ENCODE data around the gene SCUBE1. TPM values are rescaled to one million over a fixed set of nuclear protein-coding genes. Genes with fewer than 3 reads are reported as not detected.

SCUBE1 gene
- total RNA-seq, 1 experiment from 2014 or later = 3.9 TPM

GRCh38 chr22:43289976-43290721, 53.0 kb downstream of the SCUBE1 start:
- ChIA-PET CTCF (no interaction called here), RAD21 (ENCODE audit: low non-redundant PET in 1 of 2, low total read pairs in 2 of 2, uncharacterized antibody in 2 of 2, unreplicated experiment in 2 of 2) (no interaction called here), POLR2A (no interaction called here)
- BruUV-seq (replicated peaks) = no TSS peak
- peaks cover 0 to 14% of the 10 kb centered on the region in 2 experiments; a peak in 2 of 4 replicates for H3K4me1 ChIP-seq (ENCODE audit: control insufficient read depth in 1 of 2, insufficient read depth in 2 of 2, low read length in 2 of 2)
- H3K9me2 ChIP-seq (ENCODE audit: insufficient read depth) = no peaks in the 10 kb centered on the region
- ATAC-seq (no peak), DNase-seq (ENCODE audit: low read depth, low spot score) (no peak)
- H3K36me3 ChIP-seq (ENCODE audit: control insufficient read depth in 1 of 2, insufficient read depth in 2 of 2, low read length in 2 of 2) = no peaks in the 10 kb centered on the region
- no peaks in the 10 kb centered on the region for H3K79me2 ChIP-seq (ENCODE audit: insufficient read depth, low read length)
- H3K27me3 ChIP-seq (ENCODE audit: insufficient read depth, low read length) = no peaks in the 10 kb centered on the region
- H4K20me1 ChIP-seq (ENCODE audit: insufficient read depth) = no peaks in the 10 kb centered on the region
- TF ChIP-seq ZNF274 (IDR thresholded peaks at IDR 0.05; ENCODE audit: low read depth, low read length) = no peak
- TF ChIP-seq, protein P1, sequence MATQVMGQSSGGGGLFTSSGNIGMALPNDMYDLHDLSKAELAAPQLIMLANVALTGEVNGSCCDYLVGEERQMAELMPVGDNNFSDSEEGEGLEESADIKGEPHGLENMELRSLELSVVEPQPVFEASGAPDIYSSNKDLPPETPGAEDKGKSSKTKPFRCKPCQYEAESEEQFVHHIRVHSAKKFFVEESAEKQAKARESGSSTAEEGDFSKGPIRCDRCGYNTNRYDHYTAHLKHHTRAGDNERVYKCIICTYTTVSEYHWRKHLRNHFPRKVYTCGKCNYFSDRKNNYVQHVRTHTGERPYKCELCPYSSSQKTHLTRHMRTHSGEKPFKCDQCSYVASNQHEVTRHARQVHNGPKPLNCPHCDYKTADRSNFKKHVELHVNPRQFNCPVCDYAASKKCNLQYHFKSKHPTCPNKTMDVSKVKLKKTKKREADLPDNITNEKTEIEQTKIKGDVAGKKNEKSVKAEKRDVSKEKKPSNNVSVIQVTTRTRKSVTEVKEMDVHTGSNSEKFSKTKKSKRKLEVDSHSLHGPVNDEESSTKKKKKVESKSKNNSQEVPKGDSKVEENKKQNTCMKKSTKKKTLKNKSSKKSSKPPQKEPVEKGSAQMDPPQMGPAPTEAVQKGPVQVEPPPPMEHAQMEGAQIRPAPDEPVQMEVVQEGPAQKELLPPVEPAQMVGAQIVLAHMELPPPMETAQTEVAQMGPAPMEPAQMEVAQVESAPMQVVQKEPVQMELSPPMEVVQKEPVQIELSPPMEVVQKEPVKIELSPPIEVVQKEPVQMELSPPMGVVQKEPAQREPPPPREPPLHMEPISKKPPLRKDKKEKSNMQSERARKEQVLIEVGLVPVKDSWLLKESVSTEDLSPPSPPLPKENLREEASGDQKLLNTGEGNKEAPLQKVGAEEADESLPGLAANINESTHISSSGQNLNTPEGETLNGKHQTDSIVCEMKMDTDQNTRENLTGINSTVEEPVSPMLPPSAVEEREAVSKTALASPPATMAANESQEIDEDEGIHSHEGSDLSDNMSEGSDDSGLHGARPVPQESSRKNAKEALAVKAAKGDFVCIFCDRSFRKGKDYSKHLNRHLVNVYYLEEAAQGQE (IDR thresholded peaks at IDR 0.05; ENCODE audit: low read depth) = no peak
- H3K27ac ChIP-seq (ENCODE audit: low read depth, low read length) = no peak overlapping the region
- H3K4me2 ChIP-seq (ENCODE audit: low read length) = no peak overlapping the region
- no peak overlapping the region for H2AFZ ChIP-seq (ENCODE audit: low read depth, low read length, poor library complexity, severe bottlenecking)
- no peaks in the 10 kb centered on the region for H3K9me3 ChIP-seq (ENCODE audit: control insufficient read depth in 1 of 2, insufficient read depth in 1 of 2, low read depth in 1 of 2, low read length in 2 of 2)
- H3K4me3 ChIP-seq (replicated peaks in 1 of 2; ENCODE audit: low read depth in 1 of 2, low read length in 2 of 2) = no peak overlapping the region
- intact Hi-C loops (cut with micrococcal nuclease) = no loop called here
- no peak overlapping the region for H3K9ac ChIP-seq (ENCODE audit: low read length)

DNA sequence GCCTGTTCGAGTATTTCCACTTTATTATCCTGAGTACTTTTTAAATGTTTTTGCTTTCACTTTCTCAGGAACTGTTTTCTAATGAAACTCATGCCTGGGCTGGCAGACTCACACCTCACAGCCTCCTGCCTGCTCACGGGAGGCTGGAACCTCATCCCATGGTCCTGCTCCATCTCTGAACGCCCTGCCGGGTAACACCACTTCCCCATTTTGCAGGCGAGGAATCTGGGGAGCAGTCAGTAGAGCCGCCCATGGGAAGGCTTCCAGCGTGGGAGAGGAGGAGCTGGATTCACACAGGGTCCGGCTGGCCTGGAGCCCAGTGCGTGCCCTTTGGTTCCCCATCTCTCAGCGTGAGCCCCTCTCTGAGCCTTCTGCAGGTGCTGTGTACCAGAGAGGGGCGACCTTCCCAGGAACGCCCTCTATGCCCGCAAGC, 53.6 kb downstream of the SCUBE1 start:
- ChIA-PET POLR2A (no interaction called here), CTCF (no interaction called here), RAD21 (ENCODE audit: low non-redundant PET in 1 of 2, low total read pairs in 2 of 2, uncharacterized antibody in 2 of 2, unreplicated experiment in 2 of 2) (no interaction called here)
- TF ChIP-seq, protein P1 (IDR thresholded peaks at IDR 0.05; ENCODE audit: low read depth) = no peak
- TF ChIP-seq, protein P2, sequence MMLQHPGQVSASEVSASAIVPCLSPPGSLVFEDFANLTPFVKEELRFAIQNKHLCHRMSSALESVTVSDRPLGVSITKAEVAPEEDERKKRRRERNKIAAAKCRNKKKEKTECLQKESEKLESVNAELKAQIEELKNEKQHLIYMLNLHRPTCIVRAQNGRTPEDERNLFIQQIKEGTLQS (IDR thresholded peaks at IDR 0.05) = no peak
- TF ChIP-seq EZH2phosphoT487 (IDR thresholded peaks at IDR 0.05; ENCODE audit: borderline replicate concordance) (no peak), POLR2A (IDR thresholded peaks at IDR 0.05; ENCODE audit: borderline replicate concordance, extremely low read depth, insufficient read depth, insufficient read length) (no peak), EZH2 (IDR thresholded peaks at IDR 0.05) (no peak), ZNF274 (IDR thresholded peaks at IDR 0.05; ENCODE audit: low read depth, low read length) (no peak)
- Histone ChIP-seq H3K36me3 (ENCODE audit: control insufficient read depth in 1 of 2, insufficient read depth in 2 of 2, low read length in 2 of 2) (no peaks in the 10 kb centered on the region), H2AFZ (ENCODE audit: low read depth, low read length, poor library complexity, severe bottlenecking) (no peak overlapping the region), H3K27me3 (ENCODE audit: insufficient read depth, low read length) (no peaks in the 10 kb centered on the region), H3K4me2 (ENCODE audit: low read length) (no peak overlapping the region), H4K20me1 (ENCODE audit: insufficient read depth) (no peaks in the 10 kb centered on the region), H3K4me1 (ENCODE audit: control insufficient read depth in 1 of 2, insufficient read depth in 2 of 2, low read length in 2 of 2) (peaks cover 0 to 14% of the 10 kb centered on the region in 2 experiments; a peak in 2 of 4 replicates), H3K79me2 (ENCODE audit: insufficient read depth, low read length) (no peaks in the 10 kb centered on the region), H3K9me3 (ENCODE audit: control insufficient read depth in 1 of 2, insufficient read depth in 1 of 2, low read depth in 1 of 2, low read length in 2 of 2) (no peaks in the 10 kb centered on the region), H3K9me2 (ENCODE audit: insufficient read depth) (no peaks in the 10 kb centered on the region), H3K27ac (ENCODE audit: low read depth, low read length) (no peak overlapping the region), H3K4me3 (replicated peaks in 1 of 2; ENCODE audit: low read depth in 1 of 2, low read length in 2 of 2) (no peak overlapping the region), H3K9ac (ENCODE audit: low read length) (no peak overlapping the region)
- ATAC-seq (no peak), DNase-seq (ENCODE audit: low read depth, low spot score) (no peak)
- intact Hi-C loops (cut with micrococcal nuclease) = no loop called here
- BruUV-seq (replicated peaks) = no TSS peak

All from HCT116 (cell line).